Stomach smooth muscle (tissue), 2 donors: ENCODE results near the gene SLC8B1.

Source experiments
- H3K27ac ChIP-seq: one replicate; pipeline ENCODE4 v1.7.0; 2013; ENCODE audit warnings: mild to moderate bottlenecking, low read length, inconsistent platforms
- H3K27me3 ChIP-seq, 2 donors: one replicate each; pipeline ENCODE4 v1.7.0; 2013; ENCODE audit warnings: low read length in 2 of 2; ENCODE audit not compliant: insufficient read depth in 2 of 2, control insufficient read depth in 1 of 2
- H3K36me3 ChIP-seq, 2 donors: one replicate each; pipeline ENCODE4 v1.7.0; 2013; ENCODE audit warnings: low read length in 2 of 2; ENCODE audit not compliant: control insufficient read depth in 2 of 2, insufficient read depth in 2 of 2
- H3K4me1 ChIP-seq: one replicate; pipeline ENCODE4 v1.7.0; 2013; ENCODE audit warnings: low read length; ENCODE audit not compliant: control insufficient read depth, insufficient read depth
- H3K4me3 ChIP-seq, 2 donors: one replicate each; pipeline ENCODE4 v1.7.0; 2013; ENCODE audit warnings: low read length in 2 of 2
- H3K9ac ChIP-seq, 2 donors: one replicate each; pipeline ENCODE4 v1.7.0; 2013; ENCODE audit warnings: low read length in 2 of 2, mild to moderate bottlenecking in 1 of 2
- H3K9me3 ChIP-seq, 2 donors: one replicate each; pipeline ENCODE4 v1.7.0; 2013; ENCODE audit warnings: low read length in 2 of 2; ENCODE audit not compliant: control insufficient read depth in 2 of 2
- donor health status: healthy.
- donor health status: Pancreatic carcinoma.

The SLC8B1 gene

GRCh38 chr12:113278633-113279032, 56.3 kb downstream of the SLC8B1 start:
- Histone ChIP-seq H3K27ac (no peak overlapping the region), H3K4me3 (no peak overlapping the region), H3K4me1 (peaks cover 2% of the 10 kb centered on the region), H3K9ac (no peak overlapping the region), H3K27me3 (no peaks in the 10 kb centered on the region), H3K9me3 (no peaks in the 10 kb centered on the region), H3K36me3 (peaks cover 37 to 40% of the 10 kb centered on the region in 2 donors)

- H3K27ac ChIP-seq: no peak overlapping the region
- no peaks in the 10 kb centered on the region for H3K27me3 ChIP-seq
- H3K9ac ChIP-seq: no peak overlapping the region
- no peaks in the 10 kb centered on the region for H3K9me3 ChIP-seq
- H3K4me3 ChIP-seq: no peak overlapping the region
- H3K36me3 ChIP-seq: peaks cover 42 to 45% of the 10 kb centered on the region in 2 donors
- H3K4me1 ChIP-seq: peaks cover 7% of the 10 kb centered on the region
These were observed 56.8 kb downstream of the SLC8B1 start for GRCh38 chr12:113278141-113278540.

GRCh38 chr12:113277511-113277910, 57.4 kb downstream of the SLC8B1 start:
- no peaks in the 10 kb centered on the region for H3K9me3 ChIP-seq
- H3K27ac ChIP-seq: no peak overlapping the region
- no peaks in the 10 kb centered on the region for H3K27me3 ChIP-seq
- peaks cover 45 to 48% of the 10 kb centered on the region in 2 donors for H3K36me3 ChIP-seq
- H3K4me1 ChIP-seq: peaks cover 8% of the 10 kb centered on the region
- no peak overlapping the region for H3K9ac ChIP-seq
- no peak overlapping the region for H3K4me3 ChIP-seq

GRCh38 chr12:113276946-113277500, 57.9 kb downstream of the SLC8B1 start:
- Histone ChIP-seq H3K9me3 (no peaks in the 10 kb centered on the region), H3K27me3 (no peaks in the 10 kb centered on the region), H3K4me3 (no peak overlapping the region), H3K36me3 (peaks cover 45 to 53% of the 10 kb centered on the region in 2 donors), H3K9ac (no peak overlapping the region), H3K27ac (no peak overlapping the region), H3K4me1 (peaks cover 8% of the 10 kb centered on the region)

- Histone ChIP-seq H3K4me1 (peaks cover 14% of the 10 kb centered on the region), H3K27ac (no peak overlapping the region), H3K36me3 (peaks cover 45 to 52% of the 10 kb centered on the region in 2 donors), H3K9me3 (no peaks in the 10 kb centered on the region), H3K9ac (no peak overlapping the region), H3K4me3 (no peak overlapping the region), H3K27me3 (no peaks in the 10 kb centered on the region)
These were observed 58.6 kb downstream of the SLC8B1 start for GRCh38 chr12:113276306-113276705.

GRCh38 chr12:113274848-113275247, 60.1 kb downstream of the SLC8B1 start:
- H3K4me3 ChIP-seq: no peak overlapping the region
- no peaks in the 10 kb centered on the region for H3K9me3 ChIP-seq
- H3K9ac ChIP-seq: no peak overlapping the region
- peaks cover 16% of the 10 kb centered on the region for H3K4me1 ChIP-seq
- no peak overlapping the region for H3K27ac ChIP-seq
- H3K36me3 ChIP-seq: peaks cover 42 to 49% of the 10 kb centered on the region in 2 donors
- H3K27me3 ChIP-seq: no peaks in the 10 kb centered on the region

- no peak overlapping the region for H3K9ac ChIP-seq
- H3K4me3 ChIP-seq: no peak overlapping the region
- no peaks in the 10 kb centered on the region for H3K9me3 ChIP-seq
- peak overlapping the region; percentile 18 for H3K27ac ChIP-seq
- peaks cover 45 to 55% of the 10 kb centered on the region in 2 donors for H3K36me3 ChIP-seq
- no peaks in the 10 kb centered on the region for H3K27me3 ChIP-seq
- peaks cover 16% of the 10 kb centered on the region for H3K4me1 ChIP-seq
These were observed 61.7 kb downstream of the SLC8B1 start for GRCh38 chr12:113273053-113273725.

- no peak overlapping the region for H3K9ac ChIP-seq
- peak overlapping the region; percentile 18 for H3K27ac ChIP-seq
- H3K9me3 ChIP-seq: no peaks in the 10 kb centered on the region
- no peak overlapping the region for H3K4me3 ChIP-seq
- H3K36me3 ChIP-seq: peaks cover 46 to 50% of the 10 kb centered on the region in 2 donors
- peaks cover 16% of the 10 kb centered on the region for H3K4me1 ChIP-seq
- no peaks in the 10 kb centered on the region for H3K27me3 ChIP-seq
These were observed 62.9 kb downstream of the SLC8B1 start for GRCh38 chr12:113271853-113272561.

GRCh38 chr12:113271466-113271852, 63.5 kb downstream of the SLC8B1 start:
- Histone ChIP-seq H3K9ac (no peak overlapping the region), H3K4me3 (no peak overlapping the region), H3K4me1 (peaks cover 16% of the 10 kb centered on the region), H3K27ac (no peak overlapping the region), H3K27me3 (no peaks in the 10 kb centered on the region), H3K9me3 (no peaks in the 10 kb centered on the region), H3K36me3 (peaks cover 43 to 52% of the 10 kb centered on the region in 2 donors)

- peaks cover 40 to 54% of the 10 kb centered on the region in 2 donors for H3K36me3 ChIP-seq
These were observed 64.2 kb downstream of the SLC8B1 start for GRCh38 chr12:113270709-113271009.

More at GRCh38 chr12:113270709-113271009, 64.2 kb downstream of the SLC8B1 start:
- no peaks in the 10 kb centered on the region for H3K9me3 ChIP-seq
- H3K4me3 ChIP-seq: no peak overlapping the region
- peaks cover 16% of the 10 kb centered on the region for H3K4me1 ChIP-seq
- no peak overlapping the region for H3K27ac ChIP-seq
- no peaks in the 10 kb centered on the region for H3K27me3 ChIP-seq
- no peak overlapping the region for H3K9ac ChIP-seq
